H1 (cell line): ENCODE results near the gene C22orf39. TPM values are rescaled to one million over a fixed set of nuclear protein-coding genes. Genes with fewer than 3 reads are reported as not detected.

ENCODE experiments used
- CTCF ChIA-PET: fragments of 300-600 bp; sonication (Branson Sonifier 250); formaldehyde crosslinking; loops from one replicate; lab custom pipeline; 2021; ENCODE audit not compliant: partially characterized antibody; lab: Charles Lee
- POLR2A ChIA-PET: fragments of 300-600 bp; sonication (Branson Sonifier 250); formaldehyde crosslinking; loops from one replicate; lab custom pipeline; 2021; ENCODE audit warnings: inconsistent platforms; ENCODE audit not compliant: partially characterized antibody; lab: Charles Lee
- DNase-seq, 2 experiments: peaks; one replicate each; pipeline versions ENCODE4 v3.0.0 to v3.0.0-alpha.2; 2010 to 2022; ENCODE audit warnings: low spot score in 2 of 2, low read depth in 1 of 2, mixed read lengths in 1 of 2
- FAIRE-seq: peaks from 2 replicates; lab custom pipeline; 2011; peaks lifted over from hg19 to GRCh38; lab: Jason Lieb, UNC
- H2AFZ ChIP-seq: 2 replicates; pipeline ENCODE4 v1.8.1; 2012; ENCODE audit warnings: low read length, inconsistent platforms
- H2AK5ac ChIP-seq: 2 replicates; pipeline ENCODE4 v1.6.1; 2013; ENCODE audit warnings: low read depth, low read length
- H2BK120ac ChIP-seq: replicated peaks from 2 replicates; pipeline ENCODE3; 2013; ENCODE audit warnings: low read depth, low read length, inconsistent platforms
- H2BK12ac ChIP-seq: 2 replicates; pipeline ENCODE4 v1.6.1; 2013; ENCODE audit warnings: low read depth, low read length
- H2BK15ac ChIP-seq: 2 replicates; pipeline ENCODE4 v1.6.1; 2013; ENCODE audit warnings: low read length
- H2BK20ac ChIP-seq: 2 replicates; pipeline ENCODE4 v1.6.1; 2013; ENCODE audit warnings: low read length
- H2BK5ac ChIP-seq: 2 replicates; pipeline ENCODE4 v1.6.1; 2013; ENCODE audit warnings: low read depth, low read length
- H3K14ac ChIP-seq: 2 replicates; pipeline ENCODE4 v1.6.1; 2013; ENCODE audit warnings: inconsistent platforms; ENCODE audit not compliant: insufficient read length
- H3K18ac ChIP-seq: 2 replicates; pipeline ENCODE4 v1.6.1; 2013; ENCODE audit warnings: low read length; ENCODE audit errors: extremely low read depth
- H3K23ac ChIP-seq: 2 replicates; pipeline ENCODE4 v1.6.1; 2013; ENCODE audit warnings: inconsistent platforms; ENCODE audit not compliant: insufficient read length
- H3K23me2 ChIP-seq: 2 replicates; pipeline ENCODE4 v1.6.1; 2013; ENCODE audit warnings: low read depth, low read length
- H3K27ac ChIP-seq: 2 replicates; pipeline ENCODE4 v1.6.1; 2011; ENCODE audit warnings: low read depth, low read length, inconsistent platforms
- H3K27me3 ChIP-seq, 4 experiments: replicated peaks in 1 of 4; 1 replicate in 1 of 4; 2 replicates in 3 of 4; pipeline versions ENCODE4 v1.6.1 to v1.8.1; 2011 to 2013; ENCODE audit warnings: low read length in 3 of 4, mild to moderate bottlenecking in 3 of 4, inconsistent platforms in 2 of 4, mixed read lengths in 2 of 4, moderate library complexity in 1 of 4; ENCODE audit not compliant: control insufficient read depth in 3 of 4, insufficient read depth in 3 of 4; ENCODE audit errors: extremely low read depth in 1 of 4
- H3K36me3 ChIP-seq, 4 experiments: 2 replicates each; pipeline versions ENCODE4 v1.6.1 to v1.8.1; 2011 to 2013; ENCODE audit warnings: mild to moderate bottlenecking in 4 of 4, low read length in 3 of 4, moderate library complexity in 2 of 4, control low read depth in 1 of 4, inconsistent platforms in 1 of 4; ENCODE audit not compliant: insufficient read depth in 4 of 4, control insufficient read depth in 2 of 4
- H3K4ac ChIP-seq: replicated peaks from 2 replicates; pipeline ENCODE3; 2013; ENCODE audit warnings: low read length, low read depth, mixed read lengths, inconsistent platforms; ENCODE audit not compliant: insufficient read length
- H3K4me1 ChIP-seq, 4 experiments: replicated peaks in 1 of 4; 1 replicate in 1 of 4; 2 replicates in 3 of 4; pipeline versions ENCODE4 v1.6.1 to v1.8.1; 2011 to 2013; ENCODE audit warnings: low read length in 3 of 4, inconsistent platforms in 2 of 4, mixed read lengths in 1 of 4; ENCODE audit not compliant: insufficient read depth in 4 of 4, control insufficient read depth in 3 of 4
- H3K4me2 ChIP-seq, 2 experiments: 2 replicates each; pipeline versions ENCODE4 v1.6.1 to v1.8.1; 2011 to 2013; ENCODE audit warnings: low read depth in 2 of 2, low read length in 2 of 2, control low read depth in 1 of 2, inconsistent platforms in 1 of 2, mild to moderate bottlenecking in 1 of 2; ENCODE audit not compliant: insufficient read depth in 1 of 2
- H3K4me3 ChIP-seq, 4 experiments: fragments of 200-600, 300-600 bp in 1 of 4; sonication (generic), shearing (Covaris generic), sonication (Bioruptor Twin) in 1 of 4; 2 replicates each; pipeline versions ENCODE4 v1.5.1 to v1.8.1; 2011 to 2016; ENCODE audit warnings: low read length in 4 of 4, low read depth in 3 of 4, control low read depth in 2 of 4, inconsistent platforms in 2 of 4, mild to moderate bottlenecking in 2 of 4, mixed read lengths in 1 of 4, moderate library complexity in 1 of 4; ENCODE audit not compliant: insufficient read depth in 2 of 4; ENCODE audit errors: extremely low read depth in 1 of 4
- H3K56ac ChIP-seq: replicated peaks from 2 replicates; pipeline ENCODE3; 2013; ENCODE audit warnings: low read depth, mild to moderate bottlenecking, mixed read lengths, low read length, inconsistent platforms; ENCODE audit not compliant: insufficient read length
- H3K79me1 ChIP-seq: 2 replicates; pipeline ENCODE4 v1.6.1; 2013; ENCODE audit warnings: low read depth, low read length, control low read depth
- H3K79me2 ChIP-seq, 2 experiments: 2 replicates each; pipeline versions ENCODE4 v1.6.1 to v1.8.1; 2012 to 2013; ENCODE audit warnings: low read length in 2 of 2, mild to moderate bottlenecking in 2 of 2, inconsistent platforms in 1 of 2; ENCODE audit not compliant: insufficient read depth in 2 of 2, control insufficient read depth in 1 of 2
- H3K9ac ChIP-seq, 4 experiments: replicated peaks in 1 of 4; 1 replicate in 1 of 4; 2 replicates in 3 of 4; pipeline versions ENCODE4 v1.6.1 to v1.8.1; 2011 to 2013; ENCODE audit warnings: low read depth in 3 of 4, low read length in 3 of 4, control low read depth in 2 of 4, mild to moderate bottlenecking in 2 of 4, moderate library complexity in 2 of 4, inconsistent platforms in 1 of 4; ENCODE audit errors: extremely low read depth in 1 of 4
- H3K9me3 ChIP-seq, 2 experiments: 2 replicates each; pipeline versions ENCODE4 v1.6.1 to v1.8.1; 2012 to 2013; ENCODE audit warnings: mild to moderate bottlenecking in 2 of 2, moderate library complexity in 2 of 2, control low read depth in 1 of 2, inconsistent platforms in 1 of 2, low read depth in 1 of 2, low read length in 1 of 2, mixed read lengths in 1 of 2; ENCODE audit not compliant: insufficient read depth in 2 of 2
- H4K20me1 ChIP-seq, 2 experiments: replicated peaks in 1 of 2; 2 replicates each; pipeline versions ENCODE3 to v1.8.1; 2011 to 2013; ENCODE audit warnings: inconsistent platforms in 2 of 2, low read length in 2 of 2, mild to moderate bottlenecking in 1 of 2; ENCODE audit not compliant: insufficient read depth in 2 of 2, control insufficient read depth in 1 of 2
- H4K5ac ChIP-seq: 2 replicates; pipeline ENCODE4 v1.6.1; 2013; ENCODE audit warnings: low read length, low read depth, mixed read lengths, inconsistent platforms; ENCODE audit not compliant: insufficient read length
- H4K8ac ChIP-seq: 2 replicates; pipeline ENCODE4 v1.8.0; 2013; ENCODE audit warnings: mild to moderate bottlenecking, moderate library complexity, low read length, inconsistent platforms; ENCODE audit not compliant: insufficient read depth; ENCODE audit errors: extremely low read depth
- H4K91ac ChIP-seq: replicated peaks from 2 replicates; pipeline ENCODE3; 2013; ENCODE audit warnings: low read length, mixed read lengths, inconsistent platforms; ENCODE audit not compliant: insufficient read length
- BRCA1 ChIP-seq: IDR thresholded peaks from 2 replicates; pipeline ENCODE4 v1.6.1; 2012; ENCODE audit warnings: low read depth, low read length, improper control_type of control experiment
- CHD2 ChIP-seq: IDR thresholded peaks from 2 replicates; pipeline ENCODE4 v1.6.1; 2012; ENCODE audit warnings: low read length, improper control_type of control experiment
- JUN ChIP-seq: IDR thresholded peaks from 2 replicates; pipeline ENCODE4 v1.6.1; 2011; ENCODE audit warnings: low read depth, mild to moderate bottlenecking, improper control_type of control experiment, low read length
- NANOG ChIP-seq: IDR thresholded peaks from 2 replicates; pipeline ENCODE4 v1.6.1; 2011; ENCODE audit warnings: low read length, low read depth, mild to moderate bottlenecking, inconsistent platforms; ENCODE audit not compliant: insufficient read depth, poor library complexity, severe bottlenecking
- PHF8 ChIP-seq: fragments of 200-600 bp; sonication (generic); conservative IDR thresholded peaks from 2 replicates; pipeline ENCODE4 v1.7.1; 2012; ENCODE audit warnings: low read depth, mild to moderate bottlenecking, inconsistent platforms, low read length, moderate library complexity
- RXRA ChIP-seq: IDR thresholded peaks from 2 replicates; pipeline ENCODE4 v1.6.1; 2011; ENCODE audit warnings: low read depth, mild to moderate bottlenecking, low read length, moderate library complexity; ENCODE audit not compliant: insufficient read depth
- SIX5 ChIP-seq: IDR thresholded peaks from 2 replicates; pipeline ENCODE4 v1.6.1; 2011; ENCODE audit warnings: mild to moderate bottlenecking, low read depth, low read length
- TAF7 ChIP-seq: optimal IDR thresholded peaks from 2 replicates; pipeline ENCODE3; 2011; ENCODE audit warnings: low read depth, mild to moderate bottlenecking, inconsistent platforms, low read length, moderate library complexity, borderline replicate concordance
- USF2 ChIP-seq: IDR thresholded peaks from 2 replicates; pipeline ENCODE4 v1.6.1; 2011; ENCODE audit warnings: low read length, improper control_type of control experiment
- WGBS, 2 experiments: shearing (Covaris generic) in 1 of 2; methylation state at CpG; one replicate each; pipeline versions ENCODE4 v1.1.6 to v1.1.7; 2013 to 2015; ENCODE audit warnings: low lambda C conversion rate in 2 of 2, mixed read lengths in 2 of 2, inconsistent platforms in 1 of 2, low coverage in 1 of 2, missing lambda C conversion rate in 1 of 2; ENCODE audit not compliant: insufficient replicate concordance in 2 of 2, insufficient coverage in 1 of 2, insufficient read length in 1 of 2; ENCODE audit errors: extremely low coverage in 1 of 2, missing lambda C conversion rate in 1 of 2; 5-methylcytosine and 5-hydroxymethylcytosine counted together
- polyA plus RNA-seq, 7 experiments: library from polyadenylated mRNA; depleted of rRNA in 3 of 7; stranded (reverse) in 5 of 7; unstranded in 2 of 7; fragments of >200 nt in 5 of 7; fragments of 200-250 nt in 2 of 7; gene quantifications; 1 replicate in 5 of 7; 2 replicates in 1 of 7; 4 replicates in 1 of 7; pipeline versions ENCODE4 v1.2.1 to v1.2.3, GENCODE V29; 2011 to 2013; ENCODE audit warnings: missing spikeins in 2 of 7, mixed read lengths in 2 of 7
- total RNA-seq: library from RNA; stranded (reverse); fragmentation: NEBNext Ultra II Directional; extraction: Animal tissue kit (Norgen Biotek cat#: 25700); gene quantifications from 2 replicates; pipeline ENCODE4 v1.2.1, GENCODE V29; 2021

The C22orf39 gene
- total and polyA plus RNA-seq, 2 of the 8 experiments (the other 6 are each of a cell fraction or from before 2014, with no cell fraction given): 22.7 to 27.7 TPM

GRCh38 chr22:19483481-19484244 is 36.2 kb upstream of the C22orf39 start:
- no peak overlapping the region for H3K18ac ChIP-seq
- no peak overlapping the region for H4K5ac ChIP-seq
- no peak overlapping the region for H3K14ac ChIP-seq
- DNase-seq: no peak
- no peak overlapping the region for H3K9ac ChIP-seq
- H2AFZ ChIP-seq: no peak overlapping the region
- no peak overlapping the region for H2BK12ac ChIP-seq
- no peaks in the 10 kb centered on the region for H3K79me1 ChIP-seq
- no peak overlapping the region for H4K8ac ChIP-seq
- peaks cover 3% of the 10 kb centered on the region in 2 experiments for H4K20me1 ChIP-seq
- no peaks in the 10 kb centered on the region for H3K9me3 ChIP-seq
- H2AK5ac ChIP-seq: no peak overlapping the region
- H3K56ac ChIP-seq: no peak overlapping the region
- no peak overlapping the region for H3K4me3 ChIP-seq
- peaks cover 6% of the 10 kb centered on the region for H3K23me2 ChIP-seq
- H3K79me2 ChIP-seq: peaks cover 0 to 14% of the 10 kb centered on the region in 2 experiments; a peak in 3 of 4 replicates
- H4K91ac ChIP-seq: no peak overlapping the region
- no peak overlapping the region for H3K4me2 ChIP-seq
- H3K36me3 ChIP-seq: peaks cover 22 to 50% (median 34%) of the 10 kb centered on the region in 4 experiments
- no peak overlapping the region for H2BK15ac ChIP-seq
- TF ChIP-seq BRCA1 (no peak), NANOG (no peak), CHD2 (no peak), USF2 (no peak), RXRA (no peak), SIX5 (no peak), PHF8 (no peak), JUN (no peak), TAF7 (no peak)
- TF ChIP-seq, all 59 proteins: peak for 0
- Histone ChIP-seq H3K27ac (no peak overlapping the region), H3K27me3 (no peaks in the 10 kb centered on the region), H3K23ac (no peak overlapping the region), H3K4ac (no peak overlapping the region), H2BK120ac (no peak overlapping the region), H2BK5ac (no peak overlapping the region), H2BK20ac (no peak overlapping the region), H3K4me1 (peaks cover 0 to 4% (median 0%) of the 10 kb centered on the region in 4 experiments; a peak in 1 of 7 replicates)
- ChIA-PET POLR2A (interaction anchor here (1.0 to 1.7 kb wide), 3 partner anchors 14 to 79 kb away, joined by 3 read pairs; no protein-coding TSS in a partner anchor), CTCF (interaction anchor here (0.9 to 3.2 kb wide), 3 partner anchors 10 to 193 kb away, joined by 3 to 15 read pairs (median 5); no protein-coding TSS in a partner anchor)
- no peak for FAIRE-seq
- WGBS, 2 experiments: 89% methylated on average over 8 of the region's 8 CpGs; no CpG with 5 or more reads in 1 of the 2 experiments
